Endometrial microvascular endothelial cells (primary cell): ENCODE measurements around the gene PAPPA2. TPM values are rescaled to one million over a fixed set of nuclear protein-coding genes. Genes with fewer than 3 reads are reported as not detected.

Source experiments
- in situ Hi-C: cut with HindIII; loops from 2 replicates; pipeline ENCODE4 v1.10.0; 2017; ENCODE audit warnings: low sequenced_read_pairs, low pct_unique_long_range_greater_than_20kb; ENCODE audit errors: inconsistent ontology term
- total RNA-seq: library from RNA; depleted of rRNA; stranded (reverse); fragments of >200 nt; gene quantifications from one replicate; pipeline ENCODE4 v1.2.3, GENCODE V29; 2015; ENCODE audit errors: inconsistent ontology term

Gene PAPPA2
- total RNA-seq, 1 donor from 2014 or later: not detected

DNA sequence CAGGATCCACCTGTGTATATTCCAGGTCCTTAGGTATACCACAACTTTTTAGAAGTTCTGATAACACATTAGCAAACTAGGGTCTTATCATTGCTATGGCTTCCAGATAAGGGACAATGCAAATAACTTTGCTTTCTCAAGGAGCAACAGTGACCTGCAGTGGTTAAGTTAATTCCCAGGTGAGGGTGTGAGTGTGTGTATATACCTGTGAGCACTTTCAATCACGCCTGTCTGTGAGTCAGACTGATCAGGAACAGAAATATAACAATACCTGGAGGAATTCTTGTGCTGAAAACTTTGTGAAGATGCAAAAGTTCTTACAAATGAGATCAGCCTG lies 317.0 kb downstream of the PAPPA2 start:
- in situ Hi-C loops: no loop called here

GRCh38 chr1:176783309-176783708 lies 320.3 kb downstream of the PAPPA2 start:
- in situ Hi-C loops: no loop called here

DNA sequence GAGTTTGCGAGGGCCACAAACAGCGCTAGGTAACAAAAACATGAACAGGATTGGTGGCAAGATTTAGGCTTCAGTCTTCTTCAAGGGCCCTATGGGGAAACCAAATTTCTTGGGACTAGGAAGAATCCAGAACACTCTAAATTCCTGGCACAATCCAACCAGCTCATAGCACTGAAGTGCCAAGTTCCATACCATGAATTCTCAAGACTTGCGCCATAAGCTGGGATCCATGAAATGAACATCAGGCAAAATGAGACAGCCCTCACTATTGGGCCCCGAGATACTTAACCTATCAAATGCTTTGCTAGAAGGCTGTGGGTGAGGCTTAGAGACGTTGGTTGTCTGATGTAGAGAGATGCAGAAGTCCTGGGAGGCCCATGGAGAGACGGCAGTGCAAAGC lies 322.1 kb downstream of the PAPPA2 start:
- in situ Hi-C loops: no loop called here

DNA sequence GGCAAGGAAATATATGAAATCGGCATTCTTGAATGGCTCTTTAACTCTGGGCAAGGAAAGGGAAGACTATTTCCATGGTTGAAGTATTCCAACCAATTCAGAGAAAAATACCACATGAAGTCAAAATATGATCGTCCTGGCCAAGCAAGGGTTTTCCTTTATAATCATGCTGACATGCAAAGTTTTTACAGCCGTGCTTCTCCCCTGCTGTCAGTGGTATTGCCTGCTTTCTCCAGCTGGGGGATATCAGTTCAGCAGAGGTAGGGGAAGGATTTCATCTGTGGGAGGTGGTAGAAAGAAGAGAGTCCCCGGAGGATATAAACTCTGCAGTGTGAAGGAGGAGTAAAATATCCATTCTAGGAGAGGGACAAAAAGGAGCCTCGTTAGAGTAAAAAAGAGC lies 322.8 kb downstream of the PAPPA2 start:
- in situ Hi-C loops: no loop called here

GRCh38 chr1:176786274-176786673 lies 323.3 kb downstream of the PAPPA2 start:
- in situ Hi-C loops: no loop called here

- in situ Hi-C loops: no loop called here
Observed at GRCh38 chr1:176789571-176790090, 326.7 kb downstream of the PAPPA2 start.

DNA sequence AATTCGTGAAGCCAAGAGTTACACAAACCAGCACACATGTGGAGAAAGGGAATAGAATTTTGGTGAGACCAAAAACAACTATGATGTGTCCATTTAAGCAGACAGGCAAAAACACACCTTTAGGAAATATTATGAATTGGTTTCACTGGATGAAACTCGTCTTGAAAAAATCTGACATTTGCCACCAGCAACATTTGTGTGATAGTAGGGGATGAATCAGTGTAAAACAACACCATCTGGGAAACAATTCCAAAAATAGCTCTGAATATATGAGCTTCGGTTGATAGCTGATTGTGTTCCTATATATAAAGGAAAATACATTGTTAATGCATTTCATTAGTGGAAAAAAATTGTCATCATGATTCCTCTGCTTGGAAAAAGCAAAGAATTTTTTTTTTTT lies 327.8 kb downstream of the PAPPA2 start:
- in situ Hi-C loops: no loop called here

- in situ Hi-C loops: no loop called here
Observed at GRCh38 chr1:176791906-176792305, 328.9 kb downstream of the PAPPA2 start.

- in situ Hi-C loops: no loop called here
Observed at GRCh38 chr1:176794897-176795508, 332.0 kb downstream of the PAPPA2 start.

GRCh38 chr1:176795929-176796328 lies 333.0 kb downstream of the PAPPA2 start:
- in situ Hi-C loops: no loop called here

DNA sequence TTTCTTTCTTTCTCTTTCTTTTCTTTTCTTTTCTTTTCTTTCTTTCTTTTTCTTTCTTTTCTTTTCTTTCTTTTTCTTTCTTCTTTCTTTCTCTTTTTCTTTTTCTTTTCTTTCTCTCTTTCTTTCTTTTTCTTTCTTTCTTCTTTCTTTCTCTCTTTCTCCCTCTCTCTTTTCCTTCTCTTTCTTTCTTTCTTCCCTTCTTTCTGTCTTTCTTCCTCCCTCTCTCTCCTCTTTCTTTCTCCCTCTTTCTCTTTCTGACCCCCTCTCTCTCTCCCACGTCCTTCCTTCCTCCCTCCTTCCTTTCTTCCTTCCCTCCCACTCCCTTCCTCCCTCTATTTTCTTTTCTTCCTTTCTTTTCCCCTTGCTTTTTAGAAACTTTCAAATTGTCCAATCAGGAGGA lies 333.6 kb downstream of the PAPPA2 start:
- in situ Hi-C loops: no loop called here

- in situ Hi-C loops: no loop called here
Observed at GRCh38 chr1:176799327-176799726, 336.4 kb downstream of the PAPPA2 start.

DNA sequence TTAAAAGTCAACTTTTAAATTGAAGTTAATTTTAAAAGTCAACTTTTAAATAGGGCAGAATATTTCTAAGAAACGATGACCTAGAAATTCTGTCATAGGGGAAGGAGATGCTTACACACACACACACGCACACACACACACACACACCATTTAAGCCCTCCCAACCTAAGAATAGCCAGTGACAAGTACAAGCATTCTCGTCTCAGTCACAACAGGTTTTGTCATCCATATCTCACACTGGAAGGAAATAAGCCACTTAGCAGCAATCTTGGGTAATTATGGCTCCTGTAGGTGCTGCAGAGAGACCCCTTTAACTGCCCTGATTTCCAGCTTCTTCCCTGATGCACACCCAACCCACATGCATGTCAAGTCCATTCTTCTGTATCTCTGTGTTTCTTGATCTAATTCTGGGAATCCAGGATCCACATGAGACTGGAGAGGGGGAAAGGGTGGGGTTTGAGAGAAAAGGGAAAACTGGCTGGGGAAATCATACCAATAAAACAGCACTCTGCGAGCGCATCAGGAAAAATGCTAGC lies 338.1 kb downstream of the PAPPA2 start:
- in situ Hi-C loops: no loop called here

GRCh38 chr1:176801514-176802020 lies 338.6 kb downstream of the PAPPA2 start:
- in situ Hi-C loops: no loop called here

DNA sequence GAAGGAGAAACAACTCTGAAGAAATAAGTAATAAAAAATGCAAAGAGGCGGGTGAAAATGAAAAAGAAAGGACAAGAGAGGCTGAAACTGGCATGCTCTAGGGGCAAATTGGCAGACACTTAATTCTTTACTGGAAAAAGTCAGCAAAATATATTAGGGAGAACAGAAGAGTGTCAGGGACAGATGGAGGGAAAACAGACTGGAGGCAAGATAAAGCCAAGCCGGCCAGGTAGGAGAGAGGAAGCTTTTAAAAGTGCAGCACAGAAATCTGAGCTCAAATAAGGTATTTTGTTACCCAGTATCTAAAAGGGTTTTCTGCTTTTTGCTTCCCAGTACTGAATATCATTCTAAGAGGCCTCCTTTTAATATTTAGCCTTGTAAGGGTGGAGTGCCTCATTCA lies 339.3 kb downstream of the PAPPA2 start:
- in situ Hi-C loops: no loop called here

DNA sequence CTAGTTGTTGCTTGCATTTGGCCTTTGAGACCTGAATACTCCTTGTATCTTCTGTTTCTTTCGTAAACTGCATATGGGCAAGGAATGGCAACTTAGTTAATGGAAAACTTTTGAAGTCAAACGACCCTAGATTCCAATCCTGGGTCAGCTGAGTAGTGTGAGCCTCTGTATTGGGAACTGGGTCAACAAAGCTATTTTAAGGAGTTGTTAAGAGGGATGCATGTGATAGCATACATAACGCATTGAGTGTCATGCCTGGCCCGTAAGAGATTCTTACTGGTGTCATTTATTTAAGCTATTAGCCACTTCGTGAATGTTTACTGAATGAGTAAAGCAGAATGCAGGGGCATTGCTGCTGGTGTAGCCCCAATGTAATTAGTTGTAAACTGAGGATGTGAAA lies 340.1 kb downstream of the PAPPA2 start:
- in situ Hi-C loops: no loop called here

- in situ Hi-C loops: no loop called here
Observed at GRCh38 chr1:176803596-176803995, 340.6 kb downstream of the PAPPA2 start.

DNA sequence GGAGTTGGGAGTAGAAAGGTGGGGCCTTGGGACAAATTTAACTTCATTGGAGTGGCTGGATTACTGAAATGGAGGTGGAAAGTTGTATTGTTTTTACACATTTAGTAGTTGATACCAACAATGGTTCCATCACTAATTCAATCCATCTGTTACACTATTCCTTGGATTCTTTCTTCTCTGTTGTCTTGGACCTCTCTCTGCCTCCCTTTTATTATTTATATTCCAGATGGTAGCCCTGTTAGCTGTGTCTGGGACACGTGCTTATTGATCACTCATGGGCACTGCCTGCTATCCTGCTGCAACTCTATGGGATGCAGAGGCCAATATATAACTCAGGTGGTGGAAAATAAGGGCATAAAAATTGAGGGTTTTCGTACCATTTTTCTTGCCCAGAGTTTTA lies 346.3 kb downstream of the PAPPA2 start:
- in situ Hi-C loops: no loop called here

- in situ Hi-C loops: no loop called here
Observed at GRCh38 chr1:176811511-176812288, 348.7 kb downstream of the PAPPA2 start.

GRCh38 chr1:176815621-176816020 lies 352.6 kb downstream of the PAPPA2 start:
- in situ Hi-C loops: no loop called here
